ENCODE measurements around the gene TBL3.

Gene TBL3

DNA sequence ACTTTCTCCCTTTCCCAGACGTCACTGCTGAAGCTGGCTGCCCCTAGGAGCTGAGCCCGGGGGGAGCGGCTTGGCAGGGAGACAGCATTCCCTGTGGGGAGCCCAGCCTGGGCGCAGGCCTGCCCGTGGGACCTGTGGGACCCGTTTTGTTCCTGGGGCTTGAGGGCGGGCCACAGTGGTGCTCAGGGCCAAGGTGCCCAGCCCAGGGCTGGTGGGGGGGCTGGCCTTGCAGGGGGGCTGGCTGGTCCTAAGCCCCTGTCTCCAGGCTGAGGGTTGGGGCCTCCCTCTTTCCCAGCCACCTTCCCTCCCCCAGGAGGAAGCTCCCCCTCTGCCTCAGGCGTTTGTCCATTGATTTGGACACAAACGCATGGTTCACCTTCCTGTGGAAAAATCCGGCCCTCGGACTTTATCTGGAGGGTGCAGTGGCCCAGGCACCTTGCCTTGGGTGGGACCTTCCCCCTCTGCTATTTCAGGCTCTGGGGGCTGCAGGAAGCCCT, 59.3 kb downstream of the TBL3 start:
- H3K4me3 ChIP-seq (ENCODE audit: low read depth, low read length): no peak overlapping the region
- peaks cover 3% of the 10 kb centered on the region for H3K36me3 ChIP-seq (ENCODE audit: control insufficient read depth, insufficient read depth, low read length)
- H3K9me3 ChIP-seq (ENCODE audit: control insufficient read depth, insufficient read depth, low read length): no peaks in the 10 kb centered on the region
- peaks cover 8% of the 10 kb centered on the region for H3K27me3 ChIP-seq (ENCODE audit: control insufficient read depth, insufficient read depth, low read length)
- no peak overlapping the region for H3K9ac ChIP-seq (ENCODE audit: low read depth, low read length)
- H3K4me1 ChIP-seq (ENCODE audit: control insufficient read depth, insufficient read depth, low read length): peaks cover 4% of the 10 kb centered on the region

All from iPS-15b (cell line).